HG03095 (cell line): Measurements from ENCODE around the gene PBX2.
"Not testable (repeated sequence)": the region's sequence is repeated elsewhere in the genome, so short reads cannot be mapped to it uniquely, and the experiment has no call there.

Experiments
- ATAC-seq: cut with Tn5 transposase; IDR thresholded peaks from one replicate; pipeline ENCODE4 v1.9.1; 2021; ENCODE audit warnings: moderate library complexity; ENCODE audit not compliant: unreplicated experiment

PBX2 gene

GRCh38 chr6:32151863-32152768 is 37.9 kb downstream of the PBX2 start, which contains the start of gene PRRT1:
Gene PRRT1 (minus strand): TSS chr6:32151939. CDS start chr6:32151827, 112 bp downstream.
- ATAC-seq: no peak

- ATAC-seq: no peak
These were observed 38.7 kb downstream of the PBX2 start for GRCh38 chr6:32151181-32151862.

GRCh38 chr6:32149932-32150870 is 39.8 kb downstream of the PBX2 start:
- no peak for ATAC-seq

- ATAC-seq: no peak
These were observed 40.8 kb downstream of the PBX2 start for GRCh38 chr6:32149092-32149755.

- ATAC-seq: no peak
These were observed 41.5 kb downstream of the PBX2 start for GRCh38 chr6:32148289-32149091.

- no peak for ATAC-seq
These were observed 42.4 kb downstream of the PBX2 start for GRCh38 chr6:32147401-32148132.

GRCh38 chr6:32146687-32147086 is 43.3 kb downstream of the PBX2 start:
- no peak for ATAC-seq

GRCh38 chr6:32146287-32146686 is 43.7 kb downstream of the PBX2 start:
- no peak for ATAC-seq

GRCh38 chr6:32144238-32144637 is 45.8 kb downstream of the PBX2 start:
- ATAC-seq: not testable (repeated sequence)

- ATAC-seq: no peak
These were observed 49.5 kb downstream of the PBX2 start for GRCh38 chr6:32140420-32141046.

- no peak for ATAC-seq
These were observed 50.4 kb downstream of the PBX2 start for GRCh38 chr6:32139590-32139989.

- ATAC-seq: no peak
These were observed 52.5 kb downstream of the PBX2 start for GRCh38 chr6:32137454-32137853.
